Parathyroid adenoma (tissue), 2 donors: ENCODE results near the gene PARD3B.

Experiments used
- H2AFZ ChIP-seq: fragments of 300-600 bp; sonication (generic); one replicate; pipeline ENCODE4 v1.7.0; 2017; ENCODE audit warnings: antibody characterized with exemption, mild to moderate bottlenecking
- H3K27ac ChIP-seq: fragments of 300-600 bp; sonication (generic); one replicate; pipeline ENCODE4 v1.7.0; 2017
- H3K27me3 ChIP-seq: fragments of 300-600 bp; sonication (generic); one replicate; pipeline ENCODE4 v1.7.0; 2017; ENCODE audit warnings: low read length; ENCODE audit not compliant: control insufficient read depth, insufficient read depth
- H3K36me3 ChIP-seq: fragments of 300-600 bp; sonication (generic); one replicate; pipeline ENCODE4 v1.7.0; 2017; ENCODE audit warnings: low read length; ENCODE audit not compliant: control insufficient read depth, insufficient read depth
- H3K4me1 ChIP-seq: fragments of 300-600 bp; sonication (generic); one replicate; pipeline ENCODE4 v1.7.0; 2017; ENCODE audit warnings: control low read depth
- H3K4me2 ChIP-seq: fragments of 300-600 bp; sonication (generic); one replicate; pipeline ENCODE4 v1.7.0; 2017; ENCODE audit warnings: low read length
- H3K4me3 ChIP-seq: fragments of 300-600 bp; sonication (generic); one replicate; pipeline ENCODE4 v1.7.0; 2017; ENCODE audit warnings: low read depth, low read length
- H3K79me2 ChIP-seq: fragments of 300-600 bp; sonication (generic); one replicate; pipeline ENCODE4 v1.7.0; 2017; ENCODE audit warnings: control low read depth
- H3K9ac ChIP-seq: fragments of 300-600 bp; sonication (generic); one replicate; pipeline ENCODE4 v1.7.0; 2017; ENCODE audit warnings: mild to moderate bottlenecking
- H3K9me3 ChIP-seq: fragments of 300-600 bp; sonication (generic); one replicate; pipeline ENCODE4 v1.7.0; 2017; ENCODE audit warnings: low read length; ENCODE audit not compliant: control insufficient read depth
- TF ChIP-seq, protein P1 (sequence below): fragments of 300-600 bp; sonication (generic); IDR thresholded peaks from one replicate; pipeline ENCODE4 v1.7.0; 2017; ENCODE audit warnings: antibody characterized with exemption, mild to moderate bottlenecking
- donor health status: primary hyperparathyroidism.

PARD3B gene

DNA sequence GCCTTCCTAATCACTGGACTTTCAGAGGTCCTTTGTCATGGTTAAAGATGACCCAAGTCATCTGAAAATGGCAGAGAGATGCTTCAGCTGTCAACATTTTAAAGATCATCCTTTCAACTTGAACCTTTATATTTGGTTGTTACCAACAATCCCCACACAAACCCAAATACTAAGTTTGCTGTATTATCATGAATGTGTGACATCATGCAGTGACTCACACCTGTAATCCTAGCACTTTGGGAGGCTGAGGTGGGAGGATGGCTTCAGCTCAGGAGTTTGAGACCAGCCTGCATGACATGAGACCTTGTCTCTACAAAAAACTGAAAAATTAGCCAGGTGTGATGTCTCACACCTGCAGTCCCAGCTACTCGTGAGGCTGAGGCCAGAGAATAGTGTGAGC lies 1081.8 kb downstream of the PARD3B start:
- H3K9me3 ChIP-seq: no peaks in the 10 kb centered on the region
- no peaks in the 10 kb centered on the region for H3K27me3 ChIP-seq
- TF ChIP-seq, protein P1, sequence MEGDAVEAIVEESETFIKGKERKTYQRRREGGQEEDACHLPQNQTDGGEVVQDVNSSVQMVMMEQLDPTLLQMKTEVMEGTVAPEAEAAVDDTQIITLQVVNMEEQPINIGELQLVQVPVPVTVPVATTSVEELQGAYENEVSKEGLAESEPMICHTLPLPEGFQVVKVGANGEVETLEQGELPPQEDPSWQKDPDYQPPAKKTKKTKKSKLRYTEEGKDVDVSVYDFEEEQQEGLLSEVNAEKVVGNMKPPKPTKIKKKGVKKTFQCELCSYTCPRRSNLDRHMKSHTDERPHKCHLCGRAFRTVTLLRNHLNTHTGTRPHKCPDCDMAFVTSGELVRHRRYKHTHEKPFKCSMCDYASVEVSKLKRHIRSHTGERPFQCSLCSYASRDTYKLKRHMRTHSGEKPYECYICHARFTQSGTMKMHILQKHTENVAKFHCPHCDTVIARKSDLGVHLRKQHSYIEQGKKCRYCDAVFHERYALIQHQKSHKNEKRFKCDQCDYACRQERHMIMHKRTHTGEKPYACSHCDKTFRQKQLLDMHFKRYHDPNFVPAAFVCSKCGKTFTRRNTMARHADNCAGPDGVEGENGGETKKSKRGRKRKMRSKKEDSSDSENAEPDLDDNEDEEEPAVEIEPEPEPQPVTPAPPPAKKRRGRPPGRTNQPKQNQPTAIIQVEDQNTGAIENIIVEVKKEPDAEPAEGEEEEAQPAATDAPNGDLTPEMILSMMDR: no peak
- no peak overlapping the region for H3K4me2 ChIP-seq
- no peak overlapping the region for H3K4me3 ChIP-seq
- no peaks in the 10 kb centered on the region for H3K79me2 ChIP-seq
- no peak overlapping the region for H2AFZ ChIP-seq
- peaks cover 3% of the 10 kb centered on the region for H3K4me1 ChIP-seq
- no peak overlapping the region for H3K27ac ChIP-seq
- H3K36me3 ChIP-seq: no peaks in the 10 kb centered on the region
- H3K9ac ChIP-seq: no peak overlapping the region

DNA sequence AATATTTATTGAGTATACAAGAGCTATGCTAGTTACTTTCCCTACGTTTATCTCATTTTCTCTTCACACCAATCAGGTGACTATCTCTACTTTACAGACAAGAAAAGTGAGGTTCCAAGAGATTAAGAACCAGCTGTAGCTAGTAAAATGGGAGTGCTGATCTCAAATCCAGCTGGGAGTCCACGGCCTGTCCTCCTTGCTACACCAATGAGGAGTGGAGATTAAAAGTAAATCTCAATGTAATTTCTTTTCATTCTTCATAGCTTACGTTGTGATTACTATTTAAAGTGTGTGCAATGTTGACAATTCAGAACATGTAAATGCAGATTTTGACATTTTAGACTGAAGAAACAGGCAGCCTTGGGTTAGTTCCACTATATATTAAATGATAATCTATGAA lies 1083.1 kb downstream of the PARD3B start:
- peaks cover 3% of the 10 kb centered on the region for H3K4me1 ChIP-seq
- no peak overlapping the region for H3K27ac ChIP-seq
- no peaks in the 10 kb centered on the region for H3K36me3 ChIP-seq

GRCh38 chr2:205629091-205629776 lies 1084.0 kb downstream of the PARD3B start:
- H3K4me2 ChIP-seq: no peak overlapping the region
- no peaks in the 10 kb centered on the region for H3K9me3 ChIP-seq
- H3K36me3 ChIP-seq: no peaks in the 10 kb centered on the region
- no peaks in the 10 kb centered on the region for H3K79me2 ChIP-seq
- no peak overlapping the region for H3K4me3 ChIP-seq
- TF ChIP-seq, protein P1: no peak
- no peak overlapping the region for H3K27ac ChIP-seq
- peaks cover 3% of the 10 kb centered on the region for H3K4me1 ChIP-seq
- no peaks in the 10 kb centered on the region for H3K27me3 ChIP-seq
- no peak overlapping the region for H3K9ac ChIP-seq
- no peak overlapping the region for H2AFZ ChIP-seq

More for the DNA sequence above, 1083.1 kb downstream of the PARD3B start:
- Histone ChIP-seq H3K27me3 (no peaks in the 10 kb centered on the region), H3K9ac (no peak overlapping the region), H2AFZ (no peak overlapping the region), H3K4me3 (no peak overlapping the region), H3K79me2 (no peaks in the 10 kb centered on the region), H3K9me3 (no peaks in the 10 kb centered on the region), H3K4me2 (no peak overlapping the region)
- TF ChIP-seq, protein P1: no peak

GRCh38 chr2:205633994-205634393 lies 1088.7 kb downstream of the PARD3B start:
- H3K4me2 ChIP-seq: no peak overlapping the region
- no peak overlapping the region for H3K9ac ChIP-seq
- no peaks in the 10 kb centered on the region for H3K27me3 ChIP-seq
- no peak overlapping the region for H2AFZ ChIP-seq
- H3K9me3 ChIP-seq: no peaks in the 10 kb centered on the region
- H3K79me2 ChIP-seq: no peaks in the 10 kb centered on the region
- no peak overlapping the region for H3K27ac ChIP-seq
- TF ChIP-seq, protein P1: no peak
- H3K4me1 ChIP-seq: peaks cover 3% of the 10 kb centered on the region
- no peak overlapping the region for H3K4me3 ChIP-seq
- H3K36me3 ChIP-seq: no peaks in the 10 kb centered on the region
